SU-DHL-6 (cell line): Measurements from ENCODE around the gene CABLES2.

Experiments
- H2AFZ ChIP-seq: fragments of 200-600 bp; sonication (generic); 2 replicates; pipeline ENCODE4 v1.6.1; 2014; ENCODE audit warnings: low read depth, mild to moderate bottlenecking, moderate library complexity, mixed read lengths, antibody characterized with exemption, low read length; ENCODE audit not compliant: severe bottlenecking
- H3F3A ChIP-seq: fragments of 200-600 bp; shearing (Covaris generic); 2 replicates; pipeline ENCODE4 v1.6.0; 2016; ENCODE audit warnings: antibody characterized with exemption, mild to moderate bottlenecking; ENCODE audit not compliant: insufficient read depth
- H3K27ac ChIP-seq: fragments of 200-600 bp; sonication (generic); 2 replicates; pipeline ENCODE4 v1.5.1; 2016; ENCODE audit warnings: low read depth, mild to moderate bottlenecking, low read length, moderate library complexity, mixed read lengths
- H3K27me3 ChIP-seq: fragments of 200-600 bp; sonication (generic), shearing (Covaris generic); 2 replicates; pipeline ENCODE4 v1.6.0; 2014; ENCODE audit warnings: mild to moderate bottlenecking, low read length
- H3K36me3 ChIP-seq: fragments of 200-600 bp; sonication (generic); 2 replicates; pipeline ENCODE4 v1.6.1; 2014; ENCODE audit warnings: mild to moderate bottlenecking, low read length, mixed read lengths
- H3K4me2 ChIP-seq: fragments of 300-600, 200-600 bp; shearing (Covaris generic), sonication (generic); 2 replicates; pipeline ENCODE4 v1.6.0; 2014; ENCODE audit warnings: low read length, low read depth, mild to moderate bottlenecking; ENCODE audit not compliant: poor library complexity, severe bottlenecking
- H3K4me3 ChIP-seq: fragments of 200-600 bp; sonication (generic); 2 replicates; pipeline ENCODE4 v1.5.1; 2014; ENCODE audit warnings: antibody characterized with exemption, low read length, mild to moderate bottlenecking, mixed read lengths; ENCODE audit not compliant: insufficient read depth, poor library complexity, severe bottlenecking
- H3K79me2 ChIP-seq: fragments of 200-600 bp; sonication (generic); 2 replicates; pipeline ENCODE4 v1.6.1; 2014; ENCODE audit warnings: mild to moderate bottlenecking, low read length, moderate library complexity; ENCODE audit not compliant: insufficient read depth
- H3K9ac ChIP-seq: fragments of 200-600 bp; sonication (generic); 2 replicates; pipeline ENCODE4 v1.7.0; 2014; ENCODE audit warnings: mild to moderate bottlenecking, low read length
- H3K9me2 ChIP-seq: fragments of 200-600 bp; sonication (generic); replicated peaks from 2 replicates; pipeline ENCODE4 v1.6.1; 2014; ENCODE audit warnings: low read length; ENCODE audit not compliant: insufficient read depth
- H3K9me3 ChIP-seq: fragments of 200-600 bp; sonication (generic); 2 replicates; pipeline ENCODE4 v1.6.1; 2014; ENCODE audit warnings: low read length, mixed read lengths; ENCODE audit not compliant: insufficient read depth
- H4K20me1 ChIP-seq: fragments of 200-600 bp; sonication (generic); 2 replicates; pipeline ENCODE4 v1.6.1; 2014; ENCODE audit warnings: low read depth, mild to moderate bottlenecking, antibody characterized with exemption, low read length, moderate library complexity, mixed read lengths
- EZH2phosphoT487 ChIP-seq: fragments of 200-600 bp; sonication (generic), shearing (Covaris generic); conservative IDR thresholded peaks from 2 replicates; pipeline ENCODE4 v1.6.1; 2018; ENCODE audit warnings: mild to moderate bottlenecking, antibody characterized with exemption, low read length, moderate library complexity, mixed read lengths
- TF ChIP-seq, protein P1 (sequence below): fragments of 200-600 bp; sonication (generic); IDR thresholded peaks from one replicate; pipeline ENCODE4 v1.5.1; 2017; ENCODE audit warnings: antibody characterized with exemption, mild to moderate bottlenecking, low read length, moderate library complexity; ENCODE audit not compliant: insufficient read depth, poor library complexity, severe bottlenecking

Gene CABLES2

DNA sequence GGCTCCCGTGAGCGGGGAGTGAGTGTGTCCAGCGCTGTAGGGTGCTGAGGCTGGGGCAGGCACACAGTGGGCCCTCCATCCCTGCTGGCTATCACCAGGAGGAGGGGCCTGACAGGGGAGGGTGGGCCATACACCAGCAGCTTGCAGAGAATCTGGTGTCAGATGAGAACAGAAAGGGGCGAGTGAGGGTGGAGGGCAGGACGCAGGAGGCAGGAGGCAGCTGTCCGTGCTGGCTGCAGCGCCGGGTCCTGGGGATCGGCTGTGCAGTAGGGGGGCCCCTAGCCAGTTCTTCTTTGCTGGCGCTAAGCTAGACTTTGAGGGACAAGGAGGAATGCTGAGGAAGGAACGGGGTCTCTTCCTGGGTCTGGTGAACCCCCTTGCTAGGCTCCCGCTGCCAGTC lies 1.6 kb upstream of the CABLES2 start:
- Histone ChIP-seq H3K9me2 (no peaks in the 10 kb centered on the region), H3K4me2 (no peak overlapping the region), H3K9ac (no peak overlapping the region), H3K79me2 (peaks cover 11% of the 10 kb centered on the region), H3K27me3 (no peaks in the 10 kb centered on the region), H3K4me3 (no peak overlapping the region), H3K9me3 (no peaks in the 10 kb centered on the region), H4K20me1 (no peaks in the 10 kb centered on the region), H3F3A (no peaks in the 10 kb centered on the region), H3K36me3 (no peaks in the 10 kb centered on the region), H3K27ac (no peak overlapping the region), H2AFZ (no peak overlapping the region)
- no peak for TF ChIP-seq EZH2phosphoT487
- TF ChIP-seq, protein P1, sequence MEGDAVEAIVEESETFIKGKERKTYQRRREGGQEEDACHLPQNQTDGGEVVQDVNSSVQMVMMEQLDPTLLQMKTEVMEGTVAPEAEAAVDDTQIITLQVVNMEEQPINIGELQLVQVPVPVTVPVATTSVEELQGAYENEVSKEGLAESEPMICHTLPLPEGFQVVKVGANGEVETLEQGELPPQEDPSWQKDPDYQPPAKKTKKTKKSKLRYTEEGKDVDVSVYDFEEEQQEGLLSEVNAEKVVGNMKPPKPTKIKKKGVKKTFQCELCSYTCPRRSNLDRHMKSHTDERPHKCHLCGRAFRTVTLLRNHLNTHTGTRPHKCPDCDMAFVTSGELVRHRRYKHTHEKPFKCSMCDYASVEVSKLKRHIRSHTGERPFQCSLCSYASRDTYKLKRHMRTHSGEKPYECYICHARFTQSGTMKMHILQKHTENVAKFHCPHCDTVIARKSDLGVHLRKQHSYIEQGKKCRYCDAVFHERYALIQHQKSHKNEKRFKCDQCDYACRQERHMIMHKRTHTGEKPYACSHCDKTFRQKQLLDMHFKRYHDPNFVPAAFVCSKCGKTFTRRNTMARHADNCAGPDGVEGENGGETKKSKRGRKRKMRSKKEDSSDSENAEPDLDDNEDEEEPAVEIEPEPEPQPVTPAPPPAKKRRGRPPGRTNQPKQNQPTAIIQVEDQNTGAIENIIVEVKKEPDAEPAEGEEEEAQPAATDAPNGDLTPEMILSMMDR = no peak

DNA sequence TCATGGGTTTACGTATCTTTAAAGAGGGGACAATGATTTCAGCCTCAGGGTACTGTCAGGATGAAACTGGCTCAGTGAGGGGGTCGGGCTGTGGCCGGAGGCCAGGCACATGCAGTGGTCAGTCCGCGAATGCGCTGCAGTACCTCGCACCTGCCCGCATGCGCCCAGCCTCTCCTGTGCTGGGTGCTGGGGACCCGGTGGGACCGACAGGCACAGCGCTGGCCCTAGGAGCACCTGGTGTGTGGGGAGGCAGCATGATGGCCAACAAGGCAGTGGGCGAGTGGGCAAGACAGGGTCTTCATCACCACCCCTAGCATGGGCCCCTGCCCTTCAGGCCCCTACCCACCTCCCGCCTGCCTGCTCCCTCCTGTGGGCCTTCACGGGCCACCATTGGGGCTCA lies 970 bp upstream of the CABLES2 start:
- TF ChIP-seq, protein P1 = no peak
- no peak for TF ChIP-seq EZH2phosphoT487
- no peak overlapping the region for H2AFZ ChIP-seq

DNA sequence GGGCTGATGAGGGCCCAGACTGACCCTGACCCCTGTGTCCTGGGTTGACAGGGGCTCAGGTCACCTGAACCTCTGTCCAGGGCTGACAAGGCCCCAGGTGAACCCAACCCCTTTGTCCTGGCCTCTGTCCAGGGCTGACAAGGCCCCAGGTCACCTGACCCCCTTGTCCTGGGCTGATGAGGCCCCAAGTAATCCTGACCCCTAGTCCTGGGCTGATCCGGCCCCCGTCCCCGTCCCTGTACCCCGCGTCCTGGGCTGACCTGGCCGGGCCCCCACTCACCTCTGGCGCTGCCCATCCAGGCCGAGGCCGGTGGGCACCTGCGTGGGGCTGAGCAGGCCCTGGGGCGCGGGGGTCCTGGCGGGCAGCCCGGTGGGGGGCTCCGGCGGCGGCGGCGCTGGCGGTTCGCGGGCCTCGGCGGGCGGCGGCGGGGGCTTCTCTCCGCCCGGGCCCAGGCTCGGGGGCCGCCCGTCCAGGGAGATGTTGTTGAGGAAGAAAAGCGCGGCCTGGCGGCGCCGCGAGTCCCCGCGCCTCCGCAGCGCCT lies 379 bp downstream of the CABLES2 start:
- no peak overlapping the region for H3K27ac ChIP-seq
- H2AFZ ChIP-seq = no peak overlapping the region
- no peaks in the 10 kb centered on the region for H3K9me3 ChIP-seq
- TF ChIP-seq, protein P1 = no peak
- TF ChIP-seq EZH2phosphoT487 = no peak
- H3K9me2 ChIP-seq = no peaks in the 10 kb centered on the region
- no peaks in the 10 kb centered on the region for H3K27me3 ChIP-seq
- H4K20me1 ChIP-seq = no peaks in the 10 kb centered on the region
- H3K79me2 ChIP-seq = peaks cover 11% of the 10 kb centered on the region
- H3K4me2 ChIP-seq = peak overlapping the region; percentile 63
- no peaks in the 10 kb centered on the region for H3F3A ChIP-seq
- H3K9ac ChIP-seq = peak overlapping the region; percentile 91
- H3K4me3 ChIP-seq = peak overlapping the region; percentile 83
- no peaks in the 10 kb centered on the region for H3K36me3 ChIP-seq

More for the DNA sequence above, 970 bp upstream of the CABLES2 start:
- Histone ChIP-seq H4K20me1 (no peaks in the 10 kb centered on the region), H3K79me2 (peaks cover 11% of the 10 kb centered on the region), H3K4me3 (no peak overlapping the region), H3K27me3 (no peaks in the 10 kb centered on the region), H3F3A (no peaks in the 10 kb centered on the region), H3K36me3 (no peaks in the 10 kb centered on the region), H3K9me3 (no peaks in the 10 kb centered on the region), H3K27ac (no peak overlapping the region), H3K9ac (peak overlapping the region; percentile 65), H3K9me2 (no peaks in the 10 kb centered on the region), H3K4me2 (peak overlapping the region; percentile 55)
